Measurements from ENCODE around the gene MIF4GD.

Gene MIF4GD

DNA sequence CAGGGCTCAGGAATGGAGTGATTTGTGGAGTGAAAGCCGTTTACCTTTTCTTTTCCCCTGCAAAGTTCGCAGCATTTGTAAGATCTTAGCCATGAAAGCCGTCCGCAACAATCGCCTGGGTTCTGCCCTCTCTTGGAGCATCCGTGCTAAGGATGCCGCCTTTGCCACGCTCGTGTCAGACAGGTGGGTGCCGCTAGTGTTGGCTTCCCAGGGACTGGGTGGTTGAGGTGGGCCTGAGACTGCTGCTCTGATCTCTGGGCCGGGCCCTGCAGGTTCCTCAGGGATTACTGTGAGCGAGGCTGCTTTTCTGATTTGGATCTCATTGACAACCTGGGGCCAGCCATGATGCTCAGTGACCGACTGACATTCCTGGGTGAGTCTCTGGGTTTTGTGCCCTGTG is 38.2 kb downstream of the MIF4GD start:
- no peak for DNase-seq (ENCODE audit: low read depth)

DNA sequence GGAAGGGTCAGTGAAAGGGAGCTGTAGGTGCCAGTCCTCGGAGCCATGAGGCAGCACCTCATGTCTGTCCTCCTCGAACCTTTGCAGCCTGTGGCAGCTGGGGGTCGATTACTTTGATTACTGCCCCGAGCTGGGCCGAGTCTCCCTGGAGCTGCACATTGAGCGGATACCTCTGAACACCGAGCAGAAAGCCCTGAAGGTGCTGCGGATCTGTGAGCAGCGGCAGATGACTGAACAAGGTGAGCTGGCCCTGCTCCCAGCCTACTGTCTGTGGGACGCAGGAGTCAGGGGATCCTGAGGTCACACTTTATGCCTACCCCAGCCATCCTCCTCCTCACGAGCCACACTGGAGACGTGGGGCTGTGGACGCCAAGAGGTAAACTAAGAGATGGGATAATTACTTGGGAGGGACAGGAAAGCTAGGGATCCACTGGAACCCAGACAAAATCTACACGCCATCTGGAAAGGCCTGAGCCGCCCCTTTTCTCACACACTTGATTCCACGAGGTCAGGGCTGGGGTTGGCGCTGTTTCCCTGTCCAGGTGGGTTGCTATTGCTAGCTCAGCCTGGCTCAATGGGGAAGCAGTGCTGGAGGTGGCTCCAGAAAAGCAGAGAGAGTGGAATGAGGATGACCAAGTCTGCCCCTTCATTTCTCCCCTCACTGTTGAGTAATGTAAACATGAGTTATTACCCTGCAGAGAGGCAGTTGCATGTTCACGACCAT is 39.1 kb downstream of the MIF4GD start:
- no peak for DNase-seq (ENCODE audit: low read depth)

DNA sequence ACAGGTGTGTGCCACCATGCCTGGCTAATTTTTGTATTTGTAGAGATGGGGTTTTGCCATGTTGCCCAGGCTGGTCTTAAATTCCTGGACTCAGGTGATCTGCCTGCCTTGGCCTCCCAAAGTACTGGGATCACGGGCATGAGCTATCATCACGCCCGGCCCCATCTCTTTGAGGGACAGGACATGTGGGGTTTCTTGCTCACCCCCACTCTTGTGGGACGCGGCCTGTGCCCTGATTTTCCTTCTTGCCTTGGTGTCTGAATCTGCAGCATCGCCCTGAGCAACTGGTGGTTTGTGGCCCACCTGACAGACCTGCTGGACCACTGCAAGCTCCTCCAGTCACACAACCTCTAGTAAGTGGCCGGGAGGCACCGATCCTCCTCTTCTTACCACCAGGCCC is 40.0 kb downstream of the MIF4GD start:
- no peak for DNase-seq (ENCODE audit: low read depth)

DNA sequence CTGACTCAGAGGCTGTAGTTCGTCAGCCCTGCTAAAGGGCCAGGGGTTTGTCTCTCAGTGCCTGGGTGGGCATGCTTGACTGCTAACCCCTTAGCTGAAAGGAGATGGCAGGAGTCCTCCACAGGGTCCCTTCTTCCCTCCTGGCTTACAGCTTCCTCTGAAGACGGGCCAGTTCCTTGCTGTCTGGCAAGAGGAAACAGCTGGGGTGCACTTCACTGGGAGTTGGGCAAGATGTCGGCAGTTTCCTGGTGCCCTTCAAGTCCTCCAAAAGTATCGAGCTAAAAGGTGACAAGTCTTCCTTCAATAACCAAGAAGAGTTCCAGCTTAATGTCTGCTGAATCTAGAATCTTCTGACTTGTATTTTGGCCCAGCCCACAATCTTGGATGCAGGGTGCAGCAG is 42.2 kb downstream of the MIF4GD start:
- no peak for DNase-seq (ENCODE audit: low read depth)

GRCh38 chr17:75228305-75228704 is 42.7 kb downstream of the MIF4GD start:
- DNase-seq (ENCODE audit: low read depth), result no peak

DNA sequence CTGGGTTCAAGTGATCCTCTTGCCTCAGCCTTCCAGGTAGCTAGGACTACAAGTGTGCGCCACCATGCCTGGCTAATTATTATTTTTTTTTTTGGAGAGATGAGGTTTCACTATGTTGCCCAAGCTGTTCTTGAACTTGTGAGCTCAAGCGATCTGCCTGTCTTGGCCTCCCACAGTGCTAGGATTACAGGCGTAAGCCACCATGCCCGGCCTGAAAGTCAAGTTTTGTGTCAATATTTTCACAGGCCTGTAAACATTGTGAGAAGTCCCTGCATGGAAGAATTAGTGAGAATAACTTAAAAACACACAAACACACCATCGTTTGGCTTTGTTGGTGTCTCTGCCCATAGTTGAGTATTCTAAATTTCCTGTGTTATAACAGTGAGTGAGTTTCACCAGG is 43.3 kb downstream of the MIF4GD start:
- DNase-seq (ENCODE audit: low read depth), result no peak

GRCh38 chr17:75225016-75225415 is 46.0 kb downstream of the MIF4GD start:
- no peak for DNase-seq (ENCODE audit: low read depth)

GRCh38 chr17:75219815-75220214 is 51.2 kb downstream of the MIF4GD start:
- no peak for DNase-seq (ENCODE audit: low read depth)

DNA sequence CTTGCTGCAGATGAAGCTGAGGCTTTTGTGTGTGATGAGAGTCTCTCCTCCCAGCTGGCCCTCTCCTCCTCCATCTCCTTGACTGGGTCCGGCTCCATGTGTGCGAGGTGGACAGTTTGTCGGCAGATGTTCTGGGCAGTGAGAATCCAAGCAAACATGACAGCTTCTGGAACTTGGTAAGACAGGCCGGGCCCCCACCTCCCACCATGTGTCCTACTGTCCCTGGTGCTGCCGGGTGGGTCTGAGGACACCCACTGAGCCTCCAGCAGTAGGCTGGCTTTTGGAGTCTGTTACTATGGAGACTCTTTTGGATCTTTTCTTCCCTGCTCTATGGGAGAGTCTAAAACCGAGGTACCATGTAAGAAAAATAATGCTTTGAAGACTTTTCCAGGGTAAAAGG is 52.9 kb downstream of the MIF4GD start:
- no peak for DNase-seq (ENCODE audit: low read depth)

All from stimulated activated CD8-positive, alpha-beta memory T cell treated with anti-CD3 and anti-CD28 coated beads, Interleukin-15, amount 100 ng/mL, for 24 hours (primary cell).